GM19468 (cell line): ENCODE measurements around the gene GDF9.

Experiments
- ATAC-seq: cut with Tn5 transposase; IDR thresholded peaks from one replicate; pipeline ENCODE4 v1.9.1; 2021; ENCODE audit warnings: mild to moderate bottlenecking, moderate library complexity, moderate number of reproducible peaks; ENCODE audit not compliant: unreplicated experiment; ENCODE audit errors: extremely low read depth

The GDF9 gene

DNA sequence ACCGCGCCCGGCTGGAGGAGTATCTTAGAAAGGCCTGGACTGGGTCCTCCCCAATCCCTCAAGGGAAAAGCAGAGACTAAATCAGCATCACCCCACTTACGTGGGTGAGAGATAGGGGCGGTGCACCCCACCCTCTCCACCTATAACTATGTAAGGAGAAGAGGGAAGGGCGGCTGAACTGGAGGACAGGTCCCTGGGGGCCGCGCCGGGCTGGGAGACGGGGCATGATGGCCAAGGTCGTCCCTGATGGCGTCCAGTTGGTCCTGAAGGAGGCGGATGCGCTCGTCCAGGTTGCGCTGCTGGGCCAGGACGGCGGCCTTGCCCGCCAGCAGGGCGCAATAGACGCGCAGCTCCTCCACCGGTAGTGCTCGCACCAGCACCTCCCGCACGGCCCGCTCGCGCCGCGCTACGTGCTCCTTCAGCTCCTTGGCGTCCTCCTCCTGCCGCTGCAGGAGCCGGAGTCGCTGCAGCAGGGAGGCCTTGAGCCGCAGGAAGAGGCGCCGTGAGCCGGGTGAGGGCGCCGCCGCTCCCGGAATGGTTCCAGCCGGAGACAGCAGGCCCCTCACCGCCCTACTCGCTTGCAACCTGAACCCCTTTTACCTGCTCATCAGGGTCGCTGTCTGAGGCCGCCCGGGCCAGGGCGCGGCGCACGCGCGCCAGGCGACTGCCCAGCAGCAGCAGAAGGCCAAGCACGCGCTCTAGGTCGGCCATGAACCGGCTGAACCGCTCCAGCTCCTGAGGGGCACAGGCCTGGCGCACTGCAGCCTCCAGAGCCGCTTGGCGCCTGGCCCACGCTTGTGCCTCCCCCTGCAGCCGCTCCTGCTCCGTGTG is 43.4 kb downstream of the GDF9 start:
- ATAC-seq: no peak

DNA sequence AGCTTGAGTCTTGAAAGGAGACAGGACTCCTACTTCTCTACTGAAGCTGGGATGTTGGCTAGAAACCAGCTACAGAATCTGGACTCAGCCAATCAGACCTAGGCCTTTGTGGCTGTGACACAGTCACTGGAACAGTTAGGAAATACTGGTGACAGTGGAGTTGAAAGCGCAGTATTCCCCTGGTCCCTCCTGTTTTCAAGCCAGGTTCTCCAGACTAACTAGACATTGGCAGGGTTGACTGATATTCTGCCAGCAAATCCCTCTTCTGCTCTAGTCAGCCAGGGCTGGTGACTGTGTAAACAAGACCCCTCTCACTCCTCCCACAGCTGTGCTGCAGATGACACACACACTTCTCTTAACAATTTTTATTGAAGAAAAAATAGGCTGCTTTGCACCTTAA is 44.5 kb downstream of the GDF9 start:
- ATAC-seq: no peak

DNA sequence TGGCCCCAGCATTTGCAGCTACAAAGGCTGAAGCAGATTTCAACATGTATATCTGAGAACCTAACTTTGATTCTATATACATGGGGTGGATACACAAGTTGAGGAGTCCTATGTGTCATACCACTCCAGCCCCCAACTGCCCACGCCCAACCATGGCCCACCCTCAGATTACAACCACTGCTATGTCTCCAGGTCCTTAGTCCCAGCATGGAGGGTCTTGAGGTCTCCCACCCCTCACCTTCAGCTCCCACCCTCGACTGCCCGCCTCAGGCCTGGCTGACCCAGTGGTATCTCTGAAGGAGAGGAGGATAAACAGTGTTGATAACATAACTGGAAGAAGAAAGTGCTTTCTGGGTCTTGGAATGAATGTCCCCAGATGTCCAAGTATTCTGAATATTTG is 44.9 kb downstream of the GDF9 start:
- ATAC-seq: no peak

DNA sequence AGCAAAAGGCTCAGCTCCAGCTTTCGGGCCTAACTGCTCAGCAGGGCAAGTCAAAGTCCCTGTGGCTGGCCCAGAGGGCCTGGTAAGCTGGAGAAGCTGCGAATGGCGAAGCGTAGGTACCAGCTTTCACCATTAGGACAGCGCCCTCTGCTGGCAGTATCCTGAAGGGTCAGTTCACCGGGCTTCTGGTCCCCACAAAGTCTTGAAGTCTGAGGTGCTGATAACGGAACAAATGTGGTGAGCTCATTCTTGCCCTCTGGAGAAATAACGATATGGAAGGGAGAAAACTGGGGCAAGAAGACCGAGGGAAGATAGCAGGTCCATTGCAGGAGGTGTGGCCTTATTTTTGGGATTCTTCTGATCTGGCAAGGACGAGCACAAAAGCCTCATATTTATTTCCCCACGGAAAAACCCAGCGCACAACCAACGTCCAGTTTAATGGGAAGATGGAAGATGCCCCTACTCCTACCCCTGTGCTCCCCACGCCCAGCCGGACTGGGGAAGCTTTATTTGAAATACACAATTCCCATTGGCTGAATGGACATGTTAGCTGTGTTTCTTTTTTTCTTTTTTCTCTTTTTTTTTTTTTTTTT is 46.0 kb downstream of the GDF9 start:
- ATAC-seq: peak; percentile 54

DNA sequence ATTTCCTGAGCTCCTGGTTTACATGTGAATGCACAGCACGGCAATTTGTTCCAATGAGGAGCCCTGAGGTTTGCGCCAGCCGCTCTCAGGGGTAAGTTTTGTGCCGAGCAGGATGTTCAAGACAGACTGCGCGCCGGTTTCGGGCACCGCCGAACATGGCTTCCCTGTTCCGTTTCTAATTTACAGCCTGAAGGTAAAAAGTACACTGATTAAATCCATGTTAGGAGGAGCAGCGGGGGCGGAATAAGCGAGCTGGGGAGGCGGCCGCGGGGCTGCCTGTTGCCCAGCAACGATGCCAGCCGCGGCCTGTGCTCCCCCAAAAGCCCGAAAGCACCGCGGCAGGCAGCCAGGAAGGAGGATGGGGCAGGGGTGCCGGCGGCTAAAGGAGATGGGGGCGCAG is 46.8 kb downstream of the GDF9 start:
- ATAC-seq: no peak

DNA sequence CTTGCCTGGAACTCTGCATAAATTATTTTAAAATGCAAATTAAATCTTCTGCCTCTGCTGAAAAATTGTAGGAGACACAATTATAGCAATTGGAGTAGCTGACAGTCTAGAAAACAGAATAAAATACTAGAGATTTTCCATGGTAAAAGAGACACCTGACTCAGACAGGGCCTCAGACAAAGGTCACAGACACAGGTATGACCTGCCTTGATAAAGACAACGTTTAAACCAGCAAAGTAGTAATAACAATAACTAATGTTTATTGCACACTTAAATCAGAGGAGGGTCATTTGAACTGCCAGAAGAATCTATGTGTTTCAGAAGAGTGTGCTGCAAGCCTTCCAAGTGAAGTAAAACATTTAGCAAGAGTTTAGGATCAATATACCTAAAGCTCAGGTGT is 49.3 kb downstream of the GDF9 start:
- ATAC-seq: no peak

DNA sequence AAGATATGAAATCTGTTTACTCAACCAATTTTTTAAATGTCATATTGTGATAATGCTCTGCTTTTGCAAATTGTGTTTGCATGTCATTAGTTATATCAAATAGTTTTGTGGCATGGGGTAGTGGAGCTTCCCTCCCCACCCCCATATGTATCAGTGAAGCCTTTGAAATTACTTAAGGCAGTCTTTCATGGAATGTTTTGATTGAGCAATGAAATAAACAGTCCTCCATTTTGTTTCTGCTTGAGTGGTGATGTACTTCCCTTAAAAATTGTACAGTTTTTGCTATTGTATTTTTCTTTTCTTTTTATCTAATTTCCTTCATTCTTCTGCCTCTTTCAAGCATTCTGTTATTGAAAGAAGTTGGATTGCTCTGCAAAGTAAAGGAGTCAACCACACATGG is 49.7 kb downstream of the GDF9 start:
- no peak for ATAC-seq

DNA sequence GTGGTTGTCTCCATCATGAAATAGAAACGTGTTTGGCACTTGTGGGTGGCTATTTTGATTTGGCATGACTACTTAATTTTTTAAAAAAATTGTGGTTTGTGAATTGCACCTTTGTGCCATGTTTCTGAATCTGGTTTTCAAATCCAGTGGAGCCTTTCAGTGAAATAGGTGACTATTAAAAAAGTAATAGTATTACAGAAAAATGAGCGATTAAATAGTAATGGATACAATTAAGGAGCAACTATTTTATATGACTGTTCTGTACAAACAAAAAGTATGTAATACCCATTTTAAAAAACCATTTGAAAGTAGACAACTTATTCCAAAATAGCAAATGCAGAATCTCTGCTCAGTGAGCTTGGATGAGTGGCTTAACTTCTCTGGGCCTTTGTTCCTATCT is 50.2 kb downstream of the GDF9 start:
- ATAC-seq: no peak

DNA sequence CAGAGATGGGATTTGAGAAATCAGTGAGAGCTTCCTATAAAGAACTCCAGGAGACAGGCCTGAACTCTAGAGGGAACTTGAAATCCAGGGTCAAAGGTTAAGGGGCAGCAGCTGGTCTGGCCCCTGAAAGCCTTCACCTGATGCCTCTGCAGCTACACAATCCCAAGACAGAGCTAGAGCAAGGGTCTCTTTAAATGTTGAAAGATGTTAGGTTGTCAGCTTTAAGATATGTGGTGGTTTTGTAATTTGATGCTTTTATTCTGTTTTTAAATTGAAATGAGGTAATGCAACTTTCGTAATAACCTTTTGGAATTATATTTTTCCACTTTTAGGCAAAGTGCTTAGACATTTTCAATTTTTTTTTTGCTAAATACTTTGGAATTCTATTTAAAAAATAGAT is 50.8 kb downstream of the GDF9 start:
- no peak for ATAC-seq

DNA sequence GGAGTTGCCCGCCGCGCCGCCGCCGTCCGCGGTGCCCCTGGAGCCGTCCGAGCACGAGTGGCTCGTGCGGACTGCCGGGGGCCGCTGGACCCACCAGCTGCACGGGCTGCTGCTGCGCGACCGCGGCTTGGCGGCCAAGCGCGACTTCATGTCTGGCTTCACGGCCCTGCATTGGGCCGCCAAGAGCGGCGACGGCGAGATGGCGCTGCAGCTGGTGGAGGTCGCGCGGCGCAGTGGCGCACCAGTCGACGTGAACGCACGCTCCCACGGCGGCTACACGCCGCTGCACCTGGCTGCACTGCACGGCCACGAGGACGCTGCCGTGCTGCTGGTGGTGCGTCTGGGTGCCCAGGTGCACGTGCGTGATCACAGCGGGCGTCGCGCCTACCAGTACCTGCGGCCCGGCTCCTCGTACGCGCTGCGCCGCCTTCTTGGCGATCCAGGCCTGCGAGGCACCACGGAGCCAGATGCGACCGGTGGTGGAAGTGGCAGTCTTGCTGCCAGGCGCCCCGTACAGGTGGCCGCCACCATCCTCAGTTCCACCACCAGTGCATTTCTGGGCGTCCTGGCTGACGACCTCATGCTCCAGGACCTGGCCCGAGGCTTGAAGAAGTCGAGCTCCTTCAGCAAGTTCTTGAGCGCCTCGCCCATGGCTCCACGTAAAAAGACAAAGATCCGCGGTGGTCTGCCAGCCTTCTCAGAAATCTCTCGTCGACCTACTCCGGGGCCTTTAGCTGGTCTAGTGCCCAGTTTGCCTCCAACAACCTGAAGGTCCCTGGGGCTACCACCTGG is 51.6 kb downstream of the GDF9 start:
- no peak for ATAC-seq

DNA sequence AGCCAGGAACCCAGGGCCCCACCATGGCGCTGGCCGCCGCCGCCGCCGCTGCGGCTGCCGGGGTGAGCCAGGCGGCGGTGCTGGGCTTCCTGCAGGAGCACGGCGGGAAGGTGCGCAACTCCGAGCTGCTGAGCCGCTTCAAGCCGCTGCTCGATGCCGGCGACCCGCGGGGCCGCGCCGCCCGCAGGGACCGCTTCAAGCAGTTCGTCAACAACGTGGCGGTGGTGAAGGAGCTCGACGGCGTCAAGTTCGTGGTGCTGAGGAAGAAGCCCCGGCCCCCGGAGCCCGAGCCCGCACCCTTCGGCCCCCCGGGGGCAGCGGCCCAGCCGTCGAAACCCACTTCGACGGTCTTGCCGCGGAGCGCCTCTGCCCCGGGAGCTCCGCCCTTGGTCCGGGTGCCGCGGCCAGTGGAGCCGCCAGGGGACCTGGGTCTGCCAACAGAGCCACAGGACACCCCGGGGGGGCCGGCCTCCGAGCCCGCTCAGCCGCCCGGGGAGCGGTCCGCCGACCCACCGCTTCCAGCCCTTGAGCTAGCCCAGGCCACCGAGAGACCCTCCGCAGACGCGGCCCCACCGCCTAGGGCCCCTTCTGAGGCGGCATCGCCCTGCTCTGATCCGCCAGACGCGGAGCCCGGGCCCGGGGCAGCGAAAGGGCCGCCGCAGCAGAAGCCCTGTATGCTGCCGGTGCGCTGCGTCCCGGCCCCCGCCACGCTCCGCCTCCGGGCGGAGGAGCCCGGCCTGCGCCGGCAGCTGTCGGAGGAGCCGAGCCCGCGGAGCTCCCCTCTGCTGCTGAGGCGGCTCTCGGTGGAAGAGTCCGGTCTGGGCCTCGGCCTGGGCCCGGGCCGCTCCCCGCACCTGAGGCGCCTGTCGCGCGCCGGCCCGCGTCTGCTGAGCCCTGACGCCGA is 52.4 kb downstream of the GDF9 start:
- ATAC-seq: no peak

DNA sequence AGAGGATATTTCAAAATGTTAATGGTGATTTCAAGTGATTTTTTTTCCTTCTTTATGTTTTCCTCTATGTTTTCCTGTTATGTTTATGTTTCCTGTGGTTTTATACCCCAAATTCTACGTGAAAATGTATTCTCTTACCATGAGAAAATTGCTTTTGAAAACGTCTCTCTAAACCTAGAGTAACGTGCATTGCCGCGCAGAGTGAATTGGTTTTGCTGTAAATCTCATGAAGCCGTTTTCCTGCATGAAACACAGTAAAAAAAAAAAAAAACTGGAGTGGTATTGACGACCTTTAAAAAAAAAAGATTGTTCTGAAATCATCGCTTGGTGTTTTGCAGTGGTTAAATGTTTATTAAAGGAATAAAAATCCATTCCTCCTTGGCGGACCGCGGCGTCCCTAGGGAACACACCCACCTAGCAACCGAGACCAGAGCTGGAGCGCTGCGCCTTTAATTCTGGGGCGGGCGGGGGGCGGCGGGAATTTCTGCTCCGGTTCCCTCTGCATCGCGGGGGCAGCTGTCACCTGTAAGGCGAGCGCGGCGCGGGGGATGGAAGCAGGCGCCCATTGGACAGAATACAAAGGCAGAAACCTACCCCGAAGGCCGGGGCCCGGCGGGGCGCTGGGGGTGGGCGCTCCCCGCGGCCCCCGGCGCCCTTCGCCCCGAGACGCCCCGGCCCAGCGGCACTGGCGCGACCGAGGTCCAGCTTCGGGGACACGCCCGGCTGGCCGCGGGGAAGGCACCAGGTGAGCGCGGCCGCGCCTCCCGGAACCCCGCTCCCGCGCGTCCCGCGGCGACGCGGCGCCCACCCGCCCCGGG is 53.3 kb downstream of the GDF9 start, which contains the start of gene SOWAHA:
TSS of gene SOWAHA (plus strand) at position 522 of the 818 bp plus-strand sequence. CDS start 320 bp downstream, outside the sequence.
- no peak for ATAC-seq

DNA sequence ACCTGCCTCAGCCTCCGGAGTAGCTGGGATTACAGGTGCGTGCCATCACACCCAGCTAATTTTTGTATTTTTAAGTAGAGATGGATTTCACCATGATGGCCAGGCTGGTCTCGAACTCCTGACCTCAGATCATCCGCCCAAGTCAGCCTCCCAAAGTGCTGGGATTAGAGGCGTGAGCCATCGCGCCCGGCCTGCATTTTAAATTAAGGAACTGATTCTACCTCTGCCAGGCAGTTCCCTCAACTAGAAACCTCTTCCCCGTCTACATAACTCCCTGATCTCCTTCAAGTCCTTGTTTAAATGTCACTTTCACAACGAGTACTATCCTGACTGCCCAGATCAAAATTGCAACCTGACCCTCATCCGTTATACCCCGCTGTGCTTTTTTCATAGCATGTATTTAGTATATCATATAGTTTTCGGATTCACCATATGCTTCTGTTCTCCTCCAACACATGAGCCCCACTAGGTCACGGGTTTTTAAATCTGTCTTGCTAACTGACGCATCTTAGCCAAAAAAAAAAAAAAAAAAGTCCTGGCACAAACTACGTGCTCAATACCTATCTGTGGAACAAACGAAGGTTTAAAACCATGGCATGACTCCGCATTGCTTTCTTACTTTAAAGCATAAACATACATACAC is 54.0 kb downstream of the GDF9 start:
- no peak for ATAC-seq
